Nephron (organoid): ENCODE data around the gene MPP1.
"Not testable (repeated sequence)": the region's sequence is repeated elsewhere in the genome, so short reads cannot be mapped to it uniquely, and the experiment has no call there.

Source experiments
- H3K27ac Mint-ChIP-seq, 3 experiments: 2 replicates each; pipeline ENCODE4 v1.8.0; 2020; ENCODE audit warnings: mixed read lengths in 3 of 3, mild to moderate bottlenecking in 2 of 3, moderate library complexity in 1 of 3
- H3K27me3 Mint-ChIP-seq: 2 replicates; pipeline ENCODE4 v1.8.0; 2021; ENCODE audit warnings: low read depth, mild to moderate bottlenecking, moderate library complexity, mixed read lengths
- H3K36me3 Mint-ChIP-seq: 2 replicates; pipeline ENCODE4 v1.8.0; 2020; ENCODE audit warnings: low read depth, mixed read lengths
- H3K4me1 Mint-ChIP-seq: 2 replicates; pipeline ENCODE4 v1.8.0; 2020; ENCODE audit warnings: mixed read lengths
- H3K4me3 Mint-ChIP-seq, 3 experiments: 2 replicates each; pipeline ENCODE4 v1.8.0; 2020; ENCODE audit warnings: mild to moderate bottlenecking in 3 of 3, mixed read lengths in 3 of 3, moderate library complexity in 2 of 3
- H3K9me3 Mint-ChIP-seq: 2 replicates; pipeline ENCODE4 v1.8.0; 2020; ENCODE audit warnings: mixed read lengths
- TF ChIP-seq, protein P1 (sequence below), 3 experiments: fragments of 200-600 bp; sonication (generic); IDR thresholded peaks; one replicate each; pipeline ENCODE4 v1.5.0; 2021; ENCODE audit warnings: antibody characterized with exemption in 3 of 3; ENCODE audit not compliant: unreplicated experiment in 3 of 3

MPP1 gene

DNA sequence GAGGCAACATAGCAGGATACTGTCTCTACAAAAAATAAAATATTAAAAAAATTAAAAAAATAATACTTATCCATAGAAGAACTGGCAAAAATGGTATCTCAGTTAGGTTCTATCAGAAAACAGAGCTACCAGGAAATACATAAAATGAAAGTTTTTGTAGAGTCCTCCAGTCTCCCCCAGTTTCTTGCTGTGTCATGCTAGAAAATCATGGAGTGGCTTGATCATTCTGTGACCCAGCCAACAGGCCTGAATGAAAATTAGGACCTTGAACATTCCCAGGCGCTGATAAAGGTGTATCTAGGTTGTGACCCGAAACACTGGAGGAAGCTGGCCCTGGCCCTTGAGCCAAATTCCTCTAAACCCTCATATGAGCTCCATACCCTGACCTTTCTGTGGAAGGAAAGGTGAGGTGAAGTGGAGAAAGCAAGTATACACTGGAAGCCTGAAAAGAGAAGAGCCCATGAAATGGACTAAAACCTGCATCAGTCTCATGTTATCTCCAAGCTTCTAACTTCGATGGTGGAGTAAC, 28.5 kb upstream of the MPP1 start:
- H3K27me3 Mint-ChIP-seq, result peaks cover 4% of the 10 kb centered on the region
- TF ChIP-seq, protein P1, sequence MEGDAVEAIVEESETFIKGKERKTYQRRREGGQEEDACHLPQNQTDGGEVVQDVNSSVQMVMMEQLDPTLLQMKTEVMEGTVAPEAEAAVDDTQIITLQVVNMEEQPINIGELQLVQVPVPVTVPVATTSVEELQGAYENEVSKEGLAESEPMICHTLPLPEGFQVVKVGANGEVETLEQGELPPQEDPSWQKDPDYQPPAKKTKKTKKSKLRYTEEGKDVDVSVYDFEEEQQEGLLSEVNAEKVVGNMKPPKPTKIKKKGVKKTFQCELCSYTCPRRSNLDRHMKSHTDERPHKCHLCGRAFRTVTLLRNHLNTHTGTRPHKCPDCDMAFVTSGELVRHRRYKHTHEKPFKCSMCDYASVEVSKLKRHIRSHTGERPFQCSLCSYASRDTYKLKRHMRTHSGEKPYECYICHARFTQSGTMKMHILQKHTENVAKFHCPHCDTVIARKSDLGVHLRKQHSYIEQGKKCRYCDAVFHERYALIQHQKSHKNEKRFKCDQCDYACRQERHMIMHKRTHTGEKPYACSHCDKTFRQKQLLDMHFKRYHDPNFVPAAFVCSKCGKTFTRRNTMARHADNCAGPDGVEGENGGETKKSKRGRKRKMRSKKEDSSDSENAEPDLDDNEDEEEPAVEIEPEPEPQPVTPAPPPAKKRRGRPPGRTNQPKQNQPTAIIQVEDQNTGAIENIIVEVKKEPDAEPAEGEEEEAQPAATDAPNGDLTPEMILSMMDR (IDR thresholded peaks at IDR 0.05; ENCODE audit: unreplicated experiment in 3 of 3), result no peak
- H3K4me1 Mint-ChIP-seq, result no peaks in the 10 kb centered on the region
- H3K27ac Mint-ChIP-seq, result no peak overlapping the region
- no peak overlapping the region for H3K4me3 Mint-ChIP-seq
- no peaks in the 10 kb centered on the region for H3K36me3 Mint-ChIP-seq
- H3K9me3 Mint-ChIP-seq, result peaks cover 11% of the 10 kb centered on the region

DNA sequence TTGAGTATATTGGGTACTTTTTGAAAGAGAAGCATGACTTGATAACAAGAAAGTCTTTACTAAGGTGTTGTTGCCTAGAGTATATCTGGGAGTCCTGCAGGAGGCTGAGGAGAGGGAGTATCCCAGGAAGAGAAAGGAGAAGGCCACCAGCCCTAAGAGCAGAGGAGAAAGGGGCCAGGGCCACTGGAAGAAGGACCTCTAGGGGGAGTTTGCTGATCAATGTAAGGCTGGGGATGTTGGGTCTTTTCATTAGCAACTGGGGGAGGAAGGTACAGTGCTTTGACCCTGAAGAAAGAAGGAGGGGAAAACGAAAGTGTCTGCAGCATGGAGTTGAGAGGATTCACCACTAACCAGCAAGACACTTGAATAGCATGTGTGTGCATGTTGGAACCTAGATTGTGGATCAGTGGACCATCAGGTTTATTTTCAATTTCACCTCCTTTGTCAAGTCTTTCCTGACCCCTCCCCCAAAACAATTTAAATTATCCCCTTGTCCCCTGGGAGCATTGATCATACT, 24.7 kb upstream of the MPP1 start:
- Mint-ChIP-seq H3K27ac (no peak overlapping the region), H3K9me3 (peaks cover 12% of the 10 kb centered on the region), H3K27me3 (peaks cover 7% of the 10 kb centered on the region), H3K4me3 (no peak overlapping the region), H3K4me1 (no peaks in the 10 kb centered on the region), H3K36me3 (no peaks in the 10 kb centered on the region)
- TF ChIP-seq, protein P1 (IDR thresholded peaks at IDR 0.05; ENCODE audit: unreplicated experiment in 3 of 3), result no peak

DNA sequence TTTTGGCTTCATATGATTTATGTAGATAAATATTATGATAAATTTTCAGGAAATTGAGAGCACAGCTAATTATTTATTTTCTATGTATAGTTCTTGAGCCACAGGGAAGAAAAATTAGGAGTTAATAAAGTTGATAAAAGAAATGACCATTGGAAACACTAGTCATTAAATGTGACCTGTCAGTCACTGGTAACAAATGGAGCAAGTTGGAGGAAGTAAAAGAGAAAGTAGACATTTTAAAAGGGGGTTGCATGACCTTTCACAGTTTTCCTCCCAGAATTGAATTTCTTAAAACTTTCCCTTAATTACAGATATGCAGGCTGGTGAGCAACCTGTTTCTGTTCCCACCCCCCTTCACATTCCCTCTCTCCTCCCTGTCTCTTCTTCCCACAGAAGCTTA, 23.8 kb upstream of the MPP1 start:
- TF ChIP-seq, protein P1 (IDR thresholded peaks at IDR 0.05; ENCODE audit: unreplicated experiment in 3 of 3), result no peak
- Mint-ChIP-seq H3K36me3 (no peaks in the 10 kb centered on the region), H3K4me3 (no peak overlapping the region), H3K27ac (no peak overlapping the region), H3K4me1 (no peaks in the 10 kb centered on the region), H3K27me3 (peaks cover 7% of the 10 kb centered on the region), H3K9me3 (peaks cover 12% of the 10 kb centered on the region)

DNA sequence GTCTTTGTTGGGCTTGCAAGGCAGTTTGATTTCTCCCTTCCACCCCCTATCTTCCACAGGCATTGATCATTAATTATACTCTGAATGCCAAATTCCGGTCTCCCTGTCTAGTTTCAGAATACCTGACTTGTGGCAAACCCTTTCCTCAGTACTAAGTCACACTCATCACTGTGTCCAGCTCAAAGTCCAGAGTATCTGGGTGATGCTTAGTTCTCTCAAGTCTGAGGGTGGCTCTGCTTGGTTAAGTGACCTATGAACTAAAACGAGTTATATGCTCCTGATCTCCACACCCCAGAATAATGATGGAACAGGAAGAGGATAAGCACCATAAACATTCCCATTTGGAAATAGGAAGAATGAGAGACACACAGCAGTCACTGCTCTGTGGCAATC, 22.7 kb upstream of the MPP1 start:
- Mint-ChIP-seq H3K36me3 (no peaks in the 10 kb centered on the region), H3K9me3 (peaks cover 16% of the 10 kb centered on the region), H3K27ac (no peak overlapping the region), H3K27me3 (peaks cover 7% of the 10 kb centered on the region), H3K4me3 (no peak overlapping the region), H3K4me1 (no peaks in the 10 kb centered on the region)
- TF ChIP-seq, protein P1 (IDR thresholded peaks at IDR 0.05; ENCODE audit: unreplicated experiment in 3 of 3), result no peak

DNA sequence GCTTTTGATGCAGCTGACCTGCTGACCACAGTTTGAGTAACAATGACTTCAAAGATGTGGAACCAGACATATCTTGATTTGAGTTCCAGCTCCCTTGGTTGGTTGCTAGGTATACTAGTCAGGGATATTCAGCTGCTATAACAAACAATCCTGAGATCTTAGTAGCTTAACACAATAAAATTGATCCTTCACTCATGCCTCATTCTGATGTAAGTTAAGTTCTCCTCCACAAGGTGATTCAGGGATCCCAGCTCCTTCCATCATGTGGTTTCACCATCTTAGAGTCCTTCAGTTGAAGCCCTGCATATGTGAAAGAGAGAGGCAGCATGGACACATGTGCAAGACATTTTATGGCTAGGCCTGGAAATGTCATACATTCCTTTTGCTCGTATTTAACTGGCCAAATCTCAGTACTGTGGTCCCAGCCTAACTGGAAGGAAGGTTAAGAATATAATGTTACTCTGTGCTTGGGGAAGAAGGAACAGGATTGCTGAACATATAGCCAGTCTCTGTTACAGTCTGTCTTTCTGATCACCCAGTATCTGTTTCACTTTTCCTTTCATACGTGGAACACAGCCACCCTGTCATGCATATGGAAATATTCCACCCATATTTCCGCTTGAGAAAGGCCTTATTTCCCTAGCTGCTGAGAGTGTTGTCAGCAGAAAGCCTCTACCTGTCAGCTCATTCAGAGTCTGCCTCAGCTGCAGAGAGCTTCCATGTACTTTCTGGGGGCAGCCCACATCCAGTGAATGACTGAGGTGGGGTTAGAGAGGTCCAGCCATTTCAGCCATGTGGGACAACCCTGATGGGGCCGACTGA, 22.1 kb upstream of the MPP1 start:
- Mint-ChIP-seq H3K27ac (no peak overlapping the region), H3K4me1 (no peaks in the 10 kb centered on the region), H3K9me3 (peaks cover 16% of the 10 kb centered on the region), H3K4me3 (no peak overlapping the region), H3K27me3 (peaks cover 10% of the 10 kb centered on the region), H3K36me3 (no peaks in the 10 kb centered on the region)
- TF ChIP-seq, protein P1 (IDR thresholded peaks at IDR 0.05; ENCODE audit: unreplicated experiment in 3 of 3), result no peak

DNA sequence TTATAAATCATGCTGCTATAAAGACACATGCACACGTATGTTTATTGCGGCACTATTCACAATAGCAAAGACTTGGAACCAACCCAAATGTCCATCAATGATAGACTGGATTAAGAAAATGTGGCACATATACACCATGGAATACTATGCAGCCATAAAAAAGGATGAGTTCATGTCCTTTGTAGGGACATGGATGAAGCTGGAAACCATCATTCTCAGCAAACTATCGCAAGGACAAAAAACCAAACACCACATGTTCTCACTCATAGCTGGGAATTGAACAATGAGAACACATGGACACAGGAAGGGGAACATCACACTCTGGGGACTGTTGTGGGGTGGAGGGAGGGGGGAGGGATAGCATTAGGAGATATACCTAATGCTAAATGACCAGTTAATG, 20.3 kb upstream of the MPP1 start:
- peaks cover 10% of the 10 kb centered on the region for H3K27me3 Mint-ChIP-seq
- not testable (repeated sequence) for H3K4me1 Mint-ChIP-seq, H3K4me3 Mint-ChIP-seq, H3K36me3 Mint-ChIP-seq, H3K27ac Mint-ChIP-seq
- peaks cover 19% of the 10 kb centered on the region for H3K9me3 Mint-ChIP-seq
